A673 (cell line): ENCODE data around the gene ICAM5. TPM values are rescaled to one million over a fixed set of nuclear protein-coding genes. Genes with fewer than 3 reads are reported as not detected.

Experiments used
- BruUV-seq: library from RNA; stranded (reverse); fragments of 400-500 nt; replicated peaks from 2 replicates; lab custom pipeline; 2021; lab: Mats Ljungman, UMichigan
- CTCF ChIA-PET: fragments of 300-600 bp; sonication (Branson Sonifier 250); formaldehyde crosslinking; loops from one replicate; lab custom pipeline; 2022; ENCODE audit warnings: antibody characterized with exemption; lab: Charles Lee
- POLR2A ChIA-PET: fragments of 300-600 bp; sonication (Branson Sonifier 250); formaldehyde crosslinking; loops from one replicate; lab custom pipeline; 2022; ENCODE audit warnings: antibody characterized with exemption; ENCODE audit not compliant: low non-redundant PET; lab: Charles Lee
- DNase-seq: peaks from one replicate; pipeline ENCODE4 v3.0.0-alpha.2; 2015; ENCODE audit warnings: low spot score
- H3K27ac ChIP-seq: fragments of 200-600 bp; sonication (generic); 2 replicates; pipeline ENCODE4 v1.5.1; 2016; ENCODE audit warnings: mixed run types, low read depth, mild to moderate bottlenecking, mixed read lengths, antibody characterized with exemption, low read length; ENCODE audit not compliant: poor library complexity, severe bottlenecking
- H3K27me3 ChIP-seq: fragments of 200-600 bp; sonication (generic); replicated peaks from 2 replicates; pipeline ENCODE4 v1.6.1; 2017; ENCODE audit warnings: mixed run types, low read depth, mild to moderate bottlenecking, mixed read lengths, antibody characterized with exemption, low read length; ENCODE audit not compliant: insufficient read depth, poor library complexity
- H3K36me3 ChIP-seq: fragments of 200-600 bp; sonication (generic); 2 replicates; pipeline ENCODE4 v1.6.1; 2016; ENCODE audit warnings: mixed run types, mild to moderate bottlenecking, mixed read lengths, antibody characterized with exemption, low read length; ENCODE audit not compliant: insufficient read depth, poor library complexity, severe bottlenecking
- H3K4me1 ChIP-seq: fragments of 200-600 bp; sonication (generic); 2 replicates; pipeline ENCODE4 v1.6.1; 2017; ENCODE audit warnings: mixed run types, mild to moderate bottlenecking, mixed read lengths, antibody characterized with exemption, low read length; ENCODE audit not compliant: insufficient read depth, poor library complexity, severe bottlenecking
- H3K4me3 ChIP-seq: fragments of 200-600 bp; sonication (generic); 2 replicates; pipeline ENCODE4 v1.5.1; 2016; ENCODE audit warnings: low read depth, mixed run types, mild to moderate bottlenecking, mixed read lengths, low read length; ENCODE audit not compliant: poor library complexity, severe bottlenecking
- H3K9me3 ChIP-seq: fragments of 200-600 bp; sonication (generic); 2 replicates; pipeline ENCODE4 v1.6.1; 2016; ENCODE audit warnings: mixed run types, low read depth, mild to moderate bottlenecking, mixed read lengths, antibody characterized with exemption, low read length; ENCODE audit not compliant: poor library complexity, severe bottlenecking
- CTCF ChIP-seq: fragments of 300-800, 200-600 bp; sonication (generic); conservative IDR thresholded peaks from 2 replicates; pipeline ENCODE4 v1.5.1; 2017; ENCODE audit warnings: low read depth, mild to moderate bottlenecking, antibody characterized with exemption, low read length, moderate library complexity, mixed read lengths
- EZH2 ChIP-seq: fragments of 200-600 bp; sonication (generic); IDR thresholded peaks from 2 replicates; pipeline ENCODE4 v1.6.1; 2017; ENCODE audit warnings: borderline replicate concordance, low read depth, mild to moderate bottlenecking, mixed read lengths, antibody characterized with exemption, low read length; ENCODE audit not compliant: poor library complexity, severe bottlenecking
- intact Hi-C: fragments of 100-400 bp; cut with micrococcal nuclease; formaldehyde crosslinking; loops from one replicate; pipeline ENCODE4 v1.10.0; 2022; ENCODE audit not compliant: unreplicated experiment
- total RNA-seq: library from RNA; stranded (reverse); gene quantifications from 2 replicates; pipeline ENCODE4 v1.2.3, GENCODE V29; 2021

Gene ICAM5
- total RNA-seq, 1 experiment from 2014 or later = 4.6 TPM

GRCh38 chr19:10252707-10253106 is 37.0 kb upstream of the ICAM5 start:
- POLR2A ChIA-PET = no interaction called here
- CTCF ChIA-PET = interaction anchor here (0.6 kb wide), 1 partner anchor 90 kb away, joined by 9 read pairs; no protein-coding TSS in a partner anchor
- BruUV-seq = TSS peak; percentile 67

GRCh38 chr19:10254244-10254643 is 35.5 kb upstream of the ICAM5 start:
- intact Hi-C loops = loop anchor here (5.0 kb wide), 1 partner anchor 132 kb away; no protein-coding TSS in a partner anchor
- Histone ChIP-seq H3K4me1 (peaks cover 5% of the 10 kb centered on the region), H3K4me3 (no peak overlapping the region), H3K27ac (no peak overlapping the region), H3K27me3 (no peaks in the 10 kb centered on the region), H3K36me3 (peaks cover 22% of the 10 kb centered on the region), H3K9me3 (no peaks in the 10 kb centered on the region)
- no peak for DNase-seq
- POLR2A ChIA-PET = no interaction called here
- no TSS peak for BruUV-seq
- TF ChIP-seq EZH2 = no peak
- TF ChIP-seq CTCF = no peak
- CTCF ChIA-PET = no interaction called here

More at GRCh38 chr19:10252707-10253106, 37.0 kb upstream of the ICAM5 start:
- H3K4me3 ChIP-seq = peak overlapping the region; percentile 79
- intact Hi-C loops = loop anchor here (5.0 kb wide), 1 partner anchor 130 kb away; no protein-coding TSS in a partner anchor
- no peaks in the 10 kb centered on the region for H3K27me3 ChIP-seq
- DNase-seq = no peak
- TF ChIP-seq EZH2 = no peak
- no peak for TF ChIP-seq CTCF
- no peaks in the 10 kb centered on the region for H3K9me3 ChIP-seq
- peaks cover 12% of the 10 kb centered on the region for H3K36me3 ChIP-seq
- peak overlapping the region; percentile 81 for H3K27ac ChIP-seq
- H3K4me1 ChIP-seq = peaks cover 5% of the 10 kb centered on the region

GRCh38 chr19:10255358-10255757 is 34.4 kb upstream of the ICAM5 start:
- intact Hi-C loops = no loop called here
- ChIA-PET POLR2A (no interaction called here), CTCF (no interaction called here)
- H3K36me3 ChIP-seq = peaks cover 22% of the 10 kb centered on the region
- no peak for DNase-seq
- TF ChIP-seq EZH2 (no peak), CTCF (no peak)
- BruUV-seq = no TSS peak
- H3K4me1 ChIP-seq = peaks cover 5% of the 10 kb centered on the region
- no peaks in the 10 kb centered on the region for H3K27me3 ChIP-seq
- no peak overlapping the region for H3K4me3 ChIP-seq
- no peak overlapping the region for H3K27ac ChIP-seq
- no peaks in the 10 kb centered on the region for H3K9me3 ChIP-seq
